Measurements from ENCODE around the gene EDRF1. TPM values are rescaled to one million over a fixed set of nuclear protein-coding genes. Genes with fewer than 3 reads are reported as not detected.
"Not testable (repeated sequence)": the region's sequence is repeated elsewhere in the genome, so short reads cannot be mapped to it uniquely, and the experiment has no call there.

The EDRF1 gene
- polyA plus RNA-seq (2014; cell fraction: cytosol; rRNA removed), result 32.4 and 39.4 TPM in 2 replicates
- polyA plus RNA-seq (2014; cell fraction: nucleus; rRNA removed), result 92.2 and 113 TPM in 2 replicates

GRCh38 chr10:125719173-125720001, at the start of gene EDRF1:
Gene EDRF1, plus strand, starts transcription at chr10:125719709. Its CDS starts 99 bp downstream, at chr10:125719808.
- DNase-seq (ENCODE audit: low spot score), result peak; percentile 99

GRCh38 chr10:125672884-125673283, 46.6 kb upstream of the EDRF1 start:
- no peak for DNase-seq (ENCODE audit: low spot score)

- no peak for DNase-seq (ENCODE audit: low spot score)
Measured at GRCh38 chr10:125679436-125679835, 40.1 kb upstream of the EDRF1 start.

GRCh38 chr10:125683063-125683462, 36.4 kb upstream of the EDRF1 start, which contains the start of gene TEX36:
Gene TEX36, minus strand, starts transcription at chr10:125683163. Its CDS starts 174 bp downstream, at chr10:125682989.
- no peak for DNase-seq (ENCODE audit: low spot score)

GRCh38 chr10:125683821-125684220, 35.7 kb upstream of the EDRF1 start:
- no peak for DNase-seq (ENCODE audit: low spot score)

GRCh38 chr10:125684581-125684980, 34.9 kb upstream of the EDRF1 start:
- no peak for DNase-seq (ENCODE audit: low spot score)

GRCh38 chr10:125687507-125688185, 31.9 kb upstream of the EDRF1 start:
- no peak for DNase-seq (ENCODE audit: low spot score)

GRCh38 chr10:125689955-125690569, 29.4 kb upstream of the EDRF1 start:
- DNase-seq (ENCODE audit: low spot score), result no peak

GRCh38 chr10:125691160-125691981, 28.1 kb upstream of the EDRF1 start:
- DNase-seq (ENCODE audit: low spot score), result no peak

GRCh38 chr10:125692196-125692595, 27.3 kb upstream of the EDRF1 start:
- DNase-seq (ENCODE audit: low spot score), result no peak

- DNase-seq (ENCODE audit: low spot score), result no peak
Measured at GRCh38 chr10:125692601-125693523, 26.6 kb upstream of the EDRF1 start.

- no peak for DNase-seq (ENCODE audit: low spot score)
Measured at GRCh38 chr10:125693524-125693847, 26.0 kb upstream of the EDRF1 start.

- DNase-seq (ENCODE audit: low spot score), result no peak
Measured at GRCh38 chr10:125694883-125695282, 24.6 kb upstream of the EDRF1 start.

GRCh38 chr10:125696884-125697283, 22.6 kb upstream of the EDRF1 start:
- DNase-seq (ENCODE audit: low spot score), result not testable (repeated sequence)

GRCh38 chr10:125698481-125698998, 21.0 kb upstream of the EDRF1 start:
- DNase-seq (ENCODE audit: low spot score), result no peak

GRCh38 chr10:125699562-125700143, 19.9 kb upstream of the EDRF1 start:
- DNase-seq (ENCODE audit: low spot score), result no peak

GRCh38 chr10:125700355-125700911, 19.1 kb upstream of the EDRF1 start:
- no peak for DNase-seq (ENCODE audit: low spot score)

GRCh38 chr10:125707541-125708468, 11.7 kb upstream of the EDRF1 start:
- no peak for DNase-seq (ENCODE audit: low spot score)
